ENCODE measurements around the gene ZNF609. TPM values are rescaled to one million over a fixed set of nuclear protein-coding genes. Genes with fewer than 3 reads are reported as not detected.

The ZNF609 gene
- total RNA-seq, 1 experiment from 2014 or later = 49.0 TPM

- intact Hi-C loops (cut with micrococcal nuclease) = no loop called here
- DNase-seq (ENCODE audit: unreplicated experiment) = no peak
- no peaks in the 10 kb centered on the region for H3K27me3 Mint-ChIP-seq (ENCODE audit: insufficient read depth, unreplicated experiment)
- H3K4me3 Mint-ChIP-seq (ENCODE audit: unreplicated experiment) = no peak overlapping the region
- TF ChIP-seq CTCF (IDR thresholded peaks at IDR 0.05; ENCODE audit: unreplicated experiment) = no peak
- H3K36me3 Mint-ChIP-seq (ENCODE audit: insufficient read depth, unreplicated experiment) = peaks cover 26% of the 10 kb centered on the region
- BruUV-seq (replicated peaks) = no TSS peak
- ChIA-PET CTCF (interaction anchor here (1.1 to 2.6 kb wide), 4 partner anchors 19 to 481 kb away, joined by 3 to 12 read pairs (median 4); no protein-coding TSS in a partner anchor), POLR2A (interaction anchor here (0.7 to 3.0 kb wide), 17 partner anchors 9 to 247 kb away, joined by 3 to 15 read pairs (median 3); partner anchors contain the start of genes TRIP4 and ZNF609)
- peaks cover 14% of the 10 kb centered on the region for H3K4me1 Mint-ChIP-seq (ENCODE audit: insufficient read depth, unreplicated experiment)
- peak overlapping the region; percentile 3 for H3K27ac Mint-ChIP-seq (ENCODE audit: low read depth, unreplicated experiment)
- H3K9me3 Mint-ChIP-seq (ENCODE audit: unreplicated experiment) = no peaks in the 10 kb centered on the region
These were observed 174.5 kb downstream of the ZNF609 start for GRCh38 chr15:64634576-64635498.

DNA sequence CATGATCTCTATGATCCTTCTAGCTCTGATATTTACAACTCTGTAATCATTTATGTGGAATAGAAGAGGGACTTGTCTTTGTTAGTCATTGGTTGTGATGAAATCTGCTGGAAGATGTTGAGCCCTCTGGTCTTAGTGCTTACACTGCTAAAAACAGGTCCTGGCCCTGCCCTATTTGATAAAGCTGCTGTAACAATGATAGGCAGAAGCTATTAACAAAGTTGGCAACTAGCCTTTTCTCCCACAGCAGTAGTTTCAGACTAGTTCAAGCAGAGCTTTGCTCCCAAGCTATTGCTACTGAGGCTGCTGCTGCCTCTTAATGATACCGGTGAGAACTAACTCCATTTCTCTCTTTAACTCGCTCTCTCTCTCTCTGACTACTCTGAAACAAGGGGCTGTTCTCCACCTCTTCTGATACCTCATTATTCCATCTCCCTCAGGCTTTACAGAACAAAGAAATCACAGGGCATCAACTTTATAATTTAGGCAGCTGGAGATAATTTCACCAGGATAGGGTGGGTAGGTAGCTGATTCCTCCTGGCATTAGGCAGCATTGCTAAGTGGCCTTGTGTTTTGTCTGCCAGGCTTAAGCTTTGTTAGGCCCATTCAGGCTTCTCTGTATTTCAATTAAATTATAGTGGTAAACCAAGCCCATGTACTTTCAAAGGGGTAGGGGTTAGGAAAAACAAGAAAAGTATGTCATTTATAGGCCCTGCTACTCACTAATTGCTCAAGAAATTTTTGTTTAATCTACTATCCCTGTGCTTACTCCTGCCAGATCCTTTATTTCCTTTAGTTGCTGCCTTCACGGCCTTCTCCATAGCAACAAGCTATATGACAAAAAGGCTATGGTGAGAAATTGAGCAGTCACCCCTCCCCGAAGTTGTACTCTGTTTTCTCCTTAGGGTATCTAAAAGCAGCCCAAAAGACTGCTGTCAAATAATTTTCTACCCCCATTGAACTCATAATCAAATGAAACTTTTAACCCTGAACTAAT is 175.4 kb downstream of the ZNF609 start:
- no peaks in the 10 kb centered on the region for H3K27me3 Mint-ChIP-seq (ENCODE audit: insufficient read depth, unreplicated experiment)
- peak overlapping the region; percentile 3 for H3K27ac Mint-ChIP-seq (ENCODE audit: low read depth, unreplicated experiment)
- DNase-seq (ENCODE audit: unreplicated experiment) = peak; percentile 57
- H3K9me3 Mint-ChIP-seq (ENCODE audit: unreplicated experiment) = no peaks in the 10 kb centered on the region
- CTCF ChIA-PET = interaction anchor here (0.6 to 2.6 kb wide), 4 partner anchors 18 to 174 kb away, joined by 3 to 12 read pairs (median 4); no protein-coding TSS in a partner anchor
- no TSS peak for BruUV-seq (replicated peaks)
- no peak for TF ChIP-seq CTCF (IDR thresholded peaks at IDR 0.05; ENCODE audit: unreplicated experiment)
- POLR2A ChIA-PET = interaction anchor here (0.6 to 3.0 kb wide), 19 partner anchors 8 to 1127 kb away, joined by 3 to 15 read pairs (median 3); partner anchors contain the start of genes TRIP4 and ZNF609
- no peak overlapping the region for H3K4me3 Mint-ChIP-seq (ENCODE audit: unreplicated experiment)
- peaks cover 26% of the 10 kb centered on the region for H3K36me3 Mint-ChIP-seq (ENCODE audit: insufficient read depth, unreplicated experiment)
- intact Hi-C loops (cut with micrococcal nuclease) = no loop called here
- H3K4me1 Mint-ChIP-seq (ENCODE audit: insufficient read depth, unreplicated experiment) = peaks cover 14% of the 10 kb centered on the region

DNA sequence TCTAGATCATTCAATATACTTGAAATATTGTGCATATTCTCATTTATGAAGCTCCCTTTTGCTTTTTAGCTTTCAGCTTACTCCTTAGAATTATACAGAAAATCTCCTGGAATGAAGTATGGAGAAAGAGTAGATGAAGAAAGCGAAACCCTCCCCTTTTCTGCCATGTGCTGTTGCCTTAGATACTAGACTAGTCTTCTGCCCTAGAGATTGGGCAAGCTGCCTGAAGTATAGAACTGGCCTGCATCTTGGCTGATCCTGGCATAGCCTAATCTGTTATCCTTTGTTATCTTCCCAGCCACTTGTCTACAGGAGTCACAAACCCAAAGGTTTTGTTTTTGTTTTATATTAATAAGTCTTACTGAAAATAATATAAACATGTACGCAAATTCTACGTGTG is 176.2 kb downstream of the ZNF609 start:
- BruUV-seq (replicated peaks) = no TSS peak
- no peak for DNase-seq (ENCODE audit: unreplicated experiment)
- intact Hi-C loops (cut with micrococcal nuclease) = no loop called here
- Mint-ChIP-seq H3K27ac (ENCODE audit: low read depth, unreplicated experiment) (no peak overlapping the region), H3K27me3 (ENCODE audit: insufficient read depth, unreplicated experiment) (no peaks in the 10 kb centered on the region), H3K36me3 (ENCODE audit: insufficient read depth, unreplicated experiment) (peaks cover 26% of the 10 kb centered on the region), H3K4me1 (ENCODE audit: insufficient read depth, unreplicated experiment) (peaks cover 14% of the 10 kb centered on the region), H3K4me3 (ENCODE audit: unreplicated experiment) (no peak overlapping the region), H3K9me3 (ENCODE audit: unreplicated experiment) (no peaks in the 10 kb centered on the region)
- TF ChIP-seq CTCF (IDR thresholded peaks at IDR 0.05; ENCODE audit: unreplicated experiment) = no peak
- CTCF ChIA-PET = interaction anchor here (0.6 to 2.6 kb wide), 3 partner anchors 17 to 173 kb away, joined by 3 to 12 read pairs (median 4); no protein-coding TSS in a partner anchor
- POLR2A ChIA-PET = interaction anchor here (0.6 to 3.0 kb wide), 5 partner anchors 11 to 1126 kb away, joined by 3 to 13 read pairs (median 4); no protein-coding TSS in a partner anchor

Measured in MCF 10A (cell line).